Tibial artery (tissue), 4 donors: ENCODE measurements around the gene C11orf91.

Source experiments
- DNase-seq, 2 donors: peaks; one replicate each; pipeline ENCODE4 v3.0.0-alpha.2; 2019
- H3K27ac ChIP-seq, 2 donors: fragments of 200-600 bp; sonication (generic) in 1 of 2; 1 replicate in 1 of 2; 2 replicates in 1 of 2; pipeline ENCODE4 v1.5.1; 2018 to 2019; ENCODE audit warnings: mild to moderate bottlenecking in 1 of 2
- H3K27me3 ChIP-seq, 2 donors: fragments of 200-600 bp; sonication (generic) in 1 of 2; one replicate each; pipeline versions ENCODE4 v1.5.1 to v1.6.0; 2016 to 2019
- H3K36me3 ChIP-seq, 3 donors: fragments of 200-600 bp; sonication (generic) in 2 of 3; one replicate each; pipeline ENCODE4 v1.5.1; 2016 to 2019; ENCODE audit warnings: mild to moderate bottlenecking in 2 of 3
- H3K4me1 ChIP-seq, 4 donors: fragments of 200-600 bp; sonication (generic) in 2 of 4; 1 replicate in 3 of 4; 2 replicates in 1 of 4; pipeline ENCODE4 v1.5.1; 2016 to 2019
- H3K4me3 ChIP-seq, 2 donors: fragments of 200-600 bp; sonication (generic) in 1 of 2; 1 replicate in 1 of 2; 2 replicates in 1 of 2; pipeline ENCODE4 v1.5.1; 2018 to 2019; ENCODE audit warnings: mild to moderate bottlenecking in 2 of 2
- H3K9me3 ChIP-seq, 3 donors: fragments of 200-600 bp; sonication (generic) in 1 of 3; one replicate each; pipeline ENCODE4 v1.5.1; 2016 to 2019
- intact Hi-C: fragments of 100-400 bp; cut with DNase I; formaldehyde crosslinking; loops from one replicate; pipeline ENCODE4 v1.15.0; 2023; ENCODE audit warnings: low total_unique reads
- TF ChIP-seq, protein P1 (sequence below), 2 experiments: fragments of 200-600 bp in 1 of 2; fragments of 450-650 bp in 1 of 2; IDR thresholded peaks; one replicate each; pipeline ENCODE4 v1.5.1; 2017 to 2019; ENCODE audit warnings: antibody characterized with exemption in 2 of 2, mild to moderate bottlenecking in 1 of 2, moderate library complexity in 1 of 2

Gene C11orf91

GRCh38 chr11:33654594-33654993 is 46.0 kb downstream of the C11orf91 start:
- no peak for DNase-seq
- H3K27me3 ChIP-seq, result no peaks in the 10 kb centered on the region
- TF ChIP-seq, protein P1, sequence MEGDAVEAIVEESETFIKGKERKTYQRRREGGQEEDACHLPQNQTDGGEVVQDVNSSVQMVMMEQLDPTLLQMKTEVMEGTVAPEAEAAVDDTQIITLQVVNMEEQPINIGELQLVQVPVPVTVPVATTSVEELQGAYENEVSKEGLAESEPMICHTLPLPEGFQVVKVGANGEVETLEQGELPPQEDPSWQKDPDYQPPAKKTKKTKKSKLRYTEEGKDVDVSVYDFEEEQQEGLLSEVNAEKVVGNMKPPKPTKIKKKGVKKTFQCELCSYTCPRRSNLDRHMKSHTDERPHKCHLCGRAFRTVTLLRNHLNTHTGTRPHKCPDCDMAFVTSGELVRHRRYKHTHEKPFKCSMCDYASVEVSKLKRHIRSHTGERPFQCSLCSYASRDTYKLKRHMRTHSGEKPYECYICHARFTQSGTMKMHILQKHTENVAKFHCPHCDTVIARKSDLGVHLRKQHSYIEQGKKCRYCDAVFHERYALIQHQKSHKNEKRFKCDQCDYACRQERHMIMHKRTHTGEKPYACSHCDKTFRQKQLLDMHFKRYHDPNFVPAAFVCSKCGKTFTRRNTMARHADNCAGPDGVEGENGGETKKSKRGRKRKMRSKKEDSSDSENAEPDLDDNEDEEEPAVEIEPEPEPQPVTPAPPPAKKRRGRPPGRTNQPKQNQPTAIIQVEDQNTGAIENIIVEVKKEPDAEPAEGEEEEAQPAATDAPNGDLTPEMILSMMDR (IDR thresholded peaks at IDR 0.05), result no peak
- H3K4me3 ChIP-seq, result no peak overlapping the region
- H3K27ac ChIP-seq, result no peak overlapping the region
- H3K36me3 ChIP-seq, result no peaks in the 10 kb centered on the region
- intact Hi-C loops, result no loop called here
- peaks cover 0 to 16% (median 11%) of the 10 kb centered on the region in 4 donors for H3K4me1 ChIP-seq
- no peaks in the 10 kb centered on the region for H3K9me3 ChIP-seq

GRCh38 chr11:33652930-33653329 is 47.7 kb downstream of the C11orf91 start:
- intact Hi-C loops, result no loop called here
- Histone ChIP-seq H3K36me3 (no peaks in the 10 kb centered on the region), H3K9me3 (no peaks in the 10 kb centered on the region), H3K4me1 (peaks cover 0 to 16% (median 11%) of the 10 kb centered on the region in 4 donors), H3K27ac (no peak overlapping the region), H3K27me3 (no peaks in the 10 kb centered on the region), H3K4me3 (no peak overlapping the region)
- TF ChIP-seq, protein P1 (IDR thresholded peaks at IDR 0.05), result no peak
- DNase-seq, result no peak

DNA sequence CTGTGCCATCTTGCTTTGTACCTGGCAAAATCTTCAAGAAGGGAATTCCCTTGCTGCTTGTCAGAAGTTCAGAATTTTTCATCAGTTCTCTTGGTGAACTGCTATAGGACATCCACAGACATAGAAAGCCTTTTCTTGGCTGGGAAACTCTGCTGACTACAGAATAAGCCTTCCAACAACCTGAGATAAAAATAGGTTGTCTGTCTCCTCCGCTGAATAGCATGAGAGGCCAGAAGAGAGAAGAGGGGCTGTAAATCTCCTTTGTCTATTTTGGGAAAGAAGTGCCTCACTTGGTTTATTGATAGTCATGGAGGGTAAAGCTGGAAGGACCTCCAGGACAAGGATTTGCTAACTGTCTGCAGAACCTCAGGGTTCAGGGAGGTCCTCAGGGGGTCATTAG is 48.2 kb downstream of the C11orf91 start:
- Histone ChIP-seq H3K4me1 (peaks cover 0 to 16% (median 11%) of the 10 kb centered on the region in 4 donors), H3K27me3 (no peaks in the 10 kb centered on the region), H3K27ac (no peak overlapping the region), H3K4me3 (no peak overlapping the region), H3K9me3 (no peaks in the 10 kb centered on the region), H3K36me3 (no peaks in the 10 kb centered on the region)
- DNase-seq, result no peak
- intact Hi-C loops, result no loop called here
- TF ChIP-seq, protein P1 (IDR thresholded peaks at IDR 0.05), result no peak

GRCh38 chr11:33651990-33652389 is 48.6 kb downstream of the C11orf91 start:
- H3K27ac ChIP-seq, result no peak overlapping the region
- H3K36me3 ChIP-seq, result no peaks in the 10 kb centered on the region
- DNase-seq, result no peak
- H3K4me3 ChIP-seq, result no peak overlapping the region
- no peaks in the 10 kb centered on the region for H3K27me3 ChIP-seq
- intact Hi-C loops, result no loop called here
- TF ChIP-seq, protein P1 (IDR thresholded peaks at IDR 0.05), result no peak
- peaks cover 0 to 16% (median 11%) of the 10 kb centered on the region in 4 donors for H3K4me1 ChIP-seq
- H3K9me3 ChIP-seq, result no peaks in the 10 kb centered on the region

DNA sequence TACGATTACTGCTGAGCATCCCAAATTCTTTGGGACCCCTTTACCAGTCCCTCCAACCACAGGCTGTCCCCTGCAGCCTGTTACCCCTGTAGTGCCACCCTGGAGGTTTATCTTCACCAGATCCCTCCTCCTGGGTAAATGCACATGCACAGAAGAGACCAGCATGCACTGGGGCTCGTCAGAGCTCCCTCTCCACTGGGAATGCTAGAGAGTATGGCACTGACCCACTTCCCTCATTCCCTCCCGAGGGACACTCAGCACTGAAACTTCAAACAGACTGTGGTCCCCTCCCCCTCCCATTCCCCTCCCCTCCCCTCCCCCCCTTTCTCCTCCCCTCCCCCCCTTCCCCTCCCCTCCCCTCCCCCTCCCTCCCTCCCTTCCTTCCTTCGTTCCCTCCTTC is 49.1 kb downstream of the C11orf91 start:
- intact Hi-C loops, result no loop called here

More for the DNA sequence above, 49.1 kb downstream of the C11orf91 start:
- no peak for DNase-seq
- no peaks in the 10 kb centered on the region for H3K27me3 ChIP-seq
- no peaks in the 10 kb centered on the region for H3K9me3 ChIP-seq
- peaks cover 0 to 16% (median 11%) of the 10 kb centered on the region in 4 donors for H3K4me1 ChIP-seq
- H3K4me3 ChIP-seq, result no peak overlapping the region
- no peak overlapping the region for H3K27ac ChIP-seq
- TF ChIP-seq, protein P1 (IDR thresholded peaks at IDR 0.05), result no peak
- no peaks in the 10 kb centered on the region for H3K36me3 ChIP-seq
